ENCODE data around the gene LPCAT1.

DNA sequence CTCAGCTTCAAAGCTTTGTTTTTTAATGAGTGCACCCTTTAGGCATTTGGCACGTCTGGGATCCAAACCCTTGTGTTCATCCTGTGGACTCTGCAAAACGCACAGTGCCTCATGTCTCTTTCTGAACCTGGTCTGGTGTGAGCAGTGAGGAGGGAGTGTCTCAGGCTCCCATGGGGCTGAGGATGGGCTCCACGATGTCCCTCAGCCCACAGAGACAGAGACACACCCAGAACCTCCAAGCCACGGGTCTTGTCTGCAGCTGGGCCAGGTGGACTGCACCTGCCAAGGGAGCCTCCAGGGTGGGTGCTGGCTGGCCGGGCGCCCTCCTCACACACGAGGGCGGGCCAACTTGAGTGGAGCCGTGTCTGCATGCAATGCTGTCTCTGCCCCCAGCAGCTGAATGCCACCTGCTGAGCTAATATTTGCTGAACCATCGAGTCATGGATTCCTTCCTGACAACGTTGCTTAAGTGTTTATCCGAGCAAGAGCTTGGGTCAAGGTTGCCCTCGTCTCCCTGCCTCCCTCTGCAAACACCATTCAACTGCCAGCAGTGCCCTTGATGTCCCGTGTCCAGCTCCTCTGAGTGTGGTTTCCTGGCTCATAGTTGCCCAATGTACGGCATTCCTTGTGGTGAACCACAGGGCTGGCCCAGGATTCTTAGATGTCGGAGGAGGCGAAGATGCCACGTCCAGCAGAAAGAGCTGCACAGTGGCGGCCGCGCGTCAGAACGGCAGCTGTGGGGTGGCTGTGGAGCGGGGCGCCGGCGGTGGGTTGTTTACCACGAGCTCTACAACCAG lies 31.4 kb upstream of the LPCAT1 start:
- TF ChIP-seq, protein P1, sequence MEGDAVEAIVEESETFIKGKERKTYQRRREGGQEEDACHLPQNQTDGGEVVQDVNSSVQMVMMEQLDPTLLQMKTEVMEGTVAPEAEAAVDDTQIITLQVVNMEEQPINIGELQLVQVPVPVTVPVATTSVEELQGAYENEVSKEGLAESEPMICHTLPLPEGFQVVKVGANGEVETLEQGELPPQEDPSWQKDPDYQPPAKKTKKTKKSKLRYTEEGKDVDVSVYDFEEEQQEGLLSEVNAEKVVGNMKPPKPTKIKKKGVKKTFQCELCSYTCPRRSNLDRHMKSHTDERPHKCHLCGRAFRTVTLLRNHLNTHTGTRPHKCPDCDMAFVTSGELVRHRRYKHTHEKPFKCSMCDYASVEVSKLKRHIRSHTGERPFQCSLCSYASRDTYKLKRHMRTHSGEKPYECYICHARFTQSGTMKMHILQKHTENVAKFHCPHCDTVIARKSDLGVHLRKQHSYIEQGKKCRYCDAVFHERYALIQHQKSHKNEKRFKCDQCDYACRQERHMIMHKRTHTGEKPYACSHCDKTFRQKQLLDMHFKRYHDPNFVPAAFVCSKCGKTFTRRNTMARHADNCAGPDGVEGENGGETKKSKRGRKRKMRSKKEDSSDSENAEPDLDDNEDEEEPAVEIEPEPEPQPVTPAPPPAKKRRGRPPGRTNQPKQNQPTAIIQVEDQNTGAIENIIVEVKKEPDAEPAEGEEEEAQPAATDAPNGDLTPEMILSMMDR (IDR thresholded peaks at IDR 0.05): peak in 1 of 3 donors; percentile 12
- no peak for TF ChIP-seq POLR2A (IDR thresholded peaks at IDR 0.05)

Measured in lower leg skin (tissue), 3 donors.